ENCODE results near the gene NPAS2. TPM values are rescaled to one million over a fixed set of nuclear protein-coding genes. Genes with fewer than 3 reads are reported as not detected.
A peak's percentile ranks its signal among the peaks of the same experiment; 100 is the strongest.

NPAS2 gene
- total RNA-seq, 1 donor from 2014 or later: 14.6 TPM

GRCh38 chr2:100905132-100905805, 85.3 kb downstream of the NPAS2 start:
- no peak for DNase-seq

- DNase-seq: no peak
Measured at GRCh38 chr2:100906131-100906530, 86.2 kb downstream of the NPAS2 start.

- no peak for DNase-seq
Measured at GRCh38 chr2:100906679-100907078, 86.7 kb downstream of the NPAS2 start.

GRCh38 chr2:100907832-100908231, 87.9 kb downstream of the NPAS2 start:
- no peak for DNase-seq

GRCh38 chr2:100909534-100910081, 89.7 kb downstream of the NPAS2 start:
- peak; percentile 50 for DNase-seq

GRCh38 chr2:100910111-100910510, 90.2 kb downstream of the NPAS2 start:
- no peak for DNase-seq

- DNase-seq: no peak
Measured at GRCh38 chr2:100919316-100919715, 99.4 kb downstream of the NPAS2 start.

- DNase-seq: no peak
Measured at GRCh38 chr2:100921685-100922161, 101.8 kb downstream of the NPAS2 start.

GRCh38 chr2:100923461-100924060, 103.6 kb downstream of the NPAS2 start:
- no peak for DNase-seq

GRCh38 chr2:100924122-100924519, 104.2 kb downstream of the NPAS2 start:
- no peak for DNase-seq

- no peak for DNase-seq
Measured at GRCh38 chr2:100924520-100925451, 104.8 kb downstream of the NPAS2 start.

- DNase-seq: no peak
Measured at GRCh38 chr2:100928235-100928634, 108.3 kb downstream of the NPAS2 start.

GRCh38 chr2:100929147-100929546, 109.2 kb downstream of the NPAS2 start:
- DNase-seq: no peak

- no peak for DNase-seq
Measured at GRCh38 chr2:100934504-100935371, 114.8 kb downstream of the NPAS2 start.

- no peak for DNase-seq
Measured at GRCh38 chr2:100935372-100935752, 115.4 kb downstream of the NPAS2 start.

- peak; percentile 33 for DNase-seq
Measured at GRCh38 chr2:100936070-100936741, 116.3 kb downstream of the NPAS2 start.

- no peak for DNase-seq
Measured at GRCh38 chr2:100936972-100937542, 117.1 kb downstream of the NPAS2 start.

GRCh38 chr2:100938031-100939026, 118.4 kb downstream of the NPAS2 start:
- no peak for DNase-seq

- DNase-seq: no peak
Measured at GRCh38 chr2:100939445-100939844, 119.5 kb downstream of the NPAS2 start.
